Ovary (tissue), 9 donors: ENCODE data around the gene TCERG1L. TPM values are rescaled to one million over a fixed set of nuclear protein-coding genes. Genes with fewer than 3 reads are reported as not detected.

ENCODE experiments used
- DNase-seq, 5 donors: peaks; one replicate each; pipeline ENCODE4 v3.0.0-alpha.2; 2019 to 2020
- H3K27ac ChIP-seq, 2 donors: fragments of 200-600 bp; one replicate each; pipeline versions ENCODE4 v1.5.1 to v1.8.0; 2019 to 2022
- H3K27me3 ChIP-seq: fragments of 200-600 bp; one replicate; pipeline ENCODE4 v1.8.0; 2022
- H3K36me3 ChIP-seq: fragments of 200-600 bp; sonication (generic); one replicate; pipeline ENCODE4 v1.5.1; 2019
- H3K4me1 ChIP-seq: one replicate; pipeline ENCODE4 v1.8.1; 2013; ENCODE audit warnings: mild to moderate bottlenecking, moderate library complexity; ENCODE audit not compliant: insufficient read depth
- H3K4me3 ChIP-seq: fragments of 200-600 bp; sonication (generic); one replicate; pipeline ENCODE4 v1.5.1; 2017
- H3K9me3 ChIP-seq, 2 donors: fragments of 200-600 bp in 1 of 2; sonication (generic) in 1 of 2; one replicate each; pipeline versions ENCODE4 v1.5.1 to v1.8.1; 2013 to 2019; ENCODE audit warnings: mild to moderate bottlenecking in 1 of 2, moderate library complexity in 1 of 2
- CTCF ChIP-seq, 3 donors: fragments of 450-650 bp in 2 of 3; fragments of 200-600 bp in 1 of 3; IDR thresholded peaks; one replicate each; pipeline versions ENCODE4 v1.5.1 to v1.8.0; 2016 to 2022; ENCODE audit warnings: antibody characterized with exemption in 3 of 3, mild to moderate bottlenecking in 1 of 3
- EP300 ChIP-seq: sonication (generic); formaldehyde crosslinking; IDR thresholded peaks from one replicate; pipeline ENCODE4 v1.6.1; 2017; ENCODE audit warnings: antibody characterized with exemption
- POLR2A ChIP-seq: fragments of 450-650 bp; IDR thresholded peaks from one replicate; pipeline ENCODE4 v1.6.1; 2017; ENCODE audit warnings: antibody characterized with exemption, mild to moderate bottlenecking, moderate library complexity
- WGBS, 3 donors: extraction: QIAGEN DNeasy Blood & Tissue Kit in 1 of 3; methylation state at CpG; one replicate each; pipeline versions ENCODE4 v1.1.5 to v1.1.7; 2013 to 2017; 5-methylcytosine and 5-hydroxymethylcytosine counted together
- intact Hi-C, 4 donors: fragments of 100-400 bp; cut with DNase I; formaldehyde crosslinking; loops; one replicate each; pipeline versions ENCODE4 v1.11.0 to v1.15.1; 2022 to 2023
- polyA plus RNA-seq, 2 donors: library from polyadenylated mRNA; stranded (reverse); fragments of 200-250 nt in 1 of 2; fragments of 350-450 nt in 1 of 2; fragmentation: Illumina TruSeq in 1 of 2; extraction: RNeasy Lipid Tissue Mini Kit (QIAGEN cat#74804) in 1 of 2; gene quantifications; one replicate each; pipeline ENCODE4 v1.2.3, GENCODE V29; 2013 to 2014
- total RNA-seq, 7 donors: library from RNA; depleted of rRNA in 2 of 7; stranded (reverse); fragments of >200 nt in 2 of 7; fragmentation: NEBNext Ultra II Directional in 3 of 7; extraction: Animal tissue kit (Norgen Biotek cat#: 25700) in 3 of 7; gene quantifications; one replicate each; pipeline versions ENCODE4 v1.1.0 to v1.2.4, GENCODE V29; 2016 to 2023
- donor health status: DM: no; HTN: no; CAD: no; lungs with moderate emphysema.
- donor health status: DM: no; HTN: no; CAD: no.
- donor health status: Bipolar disorder and iron deficiency.
- donor health status: DM: yes; HTN: yes; CAD: no.
- donor health status: DM: no; HTN: no; CAD: no.
- donor health status: DM: yes; HTN: yes; CAD: no.

TCERG1L gene
- total and polyA plus RNA-seq, 9 donors, result 1.1 to 8.0 (median 1.8) TPM

- Histone ChIP-seq H3K36me3 (no peaks in the 10 kb centered on the region), H3K27me3 (no peaks in the 10 kb centered on the region), H3K4me3 (no peak overlapping the region), H3K4me1 (no peaks in the 10 kb centered on the region), H3K9me3 (no peaks in the 10 kb centered on the region), H3K27ac (no peak overlapping the region)
- WGBS, 3 donors, result 82 to 84% (median 82%) methylated on average over 8 of the region's 8 CpGs
- intact Hi-C loops, result no loop called here
- no peak for DNase-seq
- TF ChIP-seq CTCF (IDR thresholded peaks at IDR 0.05) (no peak), POLR2A (no peak), EP300 (no peak)
Observed at GRCh38 chr10:131355056-131355455, 43.5 kb upstream of the TCERG1L start.

- Histone ChIP-seq H3K4me3 (no peak overlapping the region), H3K27me3 (no peaks in the 10 kb centered on the region), H3K9me3 (no peaks in the 10 kb centered on the region), H3K27ac (no peak overlapping the region), H3K4me1 (no peaks in the 10 kb centered on the region), H3K36me3 (no peaks in the 10 kb centered on the region)
- intact Hi-C loops, result no loop called here
- DNase-seq, result no peak
- TF ChIP-seq POLR2A, result no peak
- no peak for TF ChIP-seq CTCF (IDR thresholded peaks at IDR 0.05)
- no peak for TF ChIP-seq EP300
- 39 to 44% (median 40%) methylated on average over 9 of the region's 9 CpGs for WGBS, 3 donors
Observed at GRCh38 chr10:131354380-131354779, 42.9 kb upstream of the TCERG1L start.

- no peaks in the 10 kb centered on the region for H3K9me3 ChIP-seq
- no peak for DNase-seq
- 84 to 90% (median 86%) methylated on average over 7 of the region's 7 CpGs for WGBS, 3 donors
- H3K27ac ChIP-seq, result no peak overlapping the region
- intact Hi-C loops, result no loop called here
- TF ChIP-seq CTCF (IDR thresholded peaks at IDR 0.05) (no peak), POLR2A (no peak), EP300 (no peak)
- H3K27me3 ChIP-seq, result no peaks in the 10 kb centered on the region
- no peaks in the 10 kb centered on the region for H3K4me1 ChIP-seq
- H3K36me3 ChIP-seq, result no peaks in the 10 kb centered on the region
- H3K4me3 ChIP-seq, result no peak overlapping the region
Observed at GRCh38 chr10:131352765-131353290, 41.3 kb upstream of the TCERG1L start.

- Histone ChIP-seq H3K4me1 (no peaks in the 10 kb centered on the region), H3K27ac (no peak overlapping the region), H3K4me3 (no peak overlapping the region), H3K9me3 (no peaks in the 10 kb centered on the region), H3K36me3 (no peaks in the 10 kb centered on the region), H3K27me3 (no peaks in the 10 kb centered on the region)
- DNase-seq, result no peak
- intact Hi-C loops, result no loop called here
- TF ChIP-seq CTCF (IDR thresholded peaks at IDR 0.05) (no peak), EP300 (no peak), POLR2A (no peak)
- WGBS, 3 donors, result 26 to 39% (median 29%) methylated on average over 10 of the region's 10 CpGs
Observed at GRCh38 chr10:131350660-131351059, 39.1 kb upstream of the TCERG1L start.
